HG02623 (cell line): ENCODE measurements around the gene MANF.

ENCODE experiments used
- ATAC-seq: cut with Tn5 transposase; IDR thresholded peaks from one replicate; pipeline ENCODE4 v1.9.1; 2021; ENCODE audit warnings: moderate library complexity; ENCODE audit not compliant: unreplicated experiment

Gene MANF

GRCh38 chr3:51389423-51390183 is 4.5 kb downstream of the MANF start:
- no peak for ATAC-seq

GRCh38 chr3:51390246-51391074 is 5.4 kb downstream of the MANF start:
- ATAC-seq: no peak

- ATAC-seq: peak; percentile 90
Measured at GRCh38 chr3:51391075-51391565, 6.0 kb downstream of the MANF start, which contains the start of gene RBM15B. Gene RBM15B, plus strand, starts transcription at chr3:51391285. Its CDS starts 115 bp downstream, at chr3:51391400.

- ATAC-seq: no peak
Measured at GRCh38 chr3:51391566-51392354, 6.7 kb downstream of the MANF start.

- ATAC-seq: no peak
Measured at GRCh38 chr3:51392355-51393133, 7.5 kb downstream of the MANF start.

GRCh38 chr3:51393134-51393495 is 8.0 kb downstream of the MANF start:
- no peak for ATAC-seq

- ATAC-seq: no peak
Measured at GRCh38 chr3:51393564-51393963, 8.5 kb downstream of the MANF start.

- ATAC-seq: no peak
Measured at GRCh38 chr3:51394541-51394940, 9.4 kb downstream of the MANF start.

- ATAC-seq: no peak
Measured at GRCh38 chr3:51395493-51396213, 10.6 kb downstream of the MANF start.

- no peak for ATAC-seq
Measured at GRCh38 chr3:51396401-51396800, 11.3 kb downstream of the MANF start.

GRCh38 chr3:51397392-51397791 is 12.3 kb downstream of the MANF start:
- ATAC-seq: no peak

- no peak for ATAC-seq
Measured at GRCh38 chr3:51398595-51399310, 13.7 kb downstream of the MANF start.

GRCh38 chr3:51400166-51400565 is 15.1 kb downstream of the MANF start:
- ATAC-seq: no peak

- no peak for ATAC-seq
Measured at GRCh38 chr3:51401735-51402134, 16.6 kb downstream of the MANF start.

GRCh38 chr3:51403675-51404074 is 18.6 kb downstream of the MANF start:
- no peak for ATAC-seq

GRCh38 chr3:51408021-51408420 is 22.9 kb downstream of the MANF start:
- ATAC-seq: no peak

GRCh38 chr3:51408813-51409212 is 23.7 kb downstream of the MANF start:
- no peak for ATAC-seq

GRCh38 chr3:51422211-51422610 is 37.1 kb downstream of the MANF start:
- ATAC-seq: no peak

GRCh38 chr3:51426921-51427320 is 41.8 kb downstream of the MANF start:
- no peak for ATAC-seq
